Calu3 (cell line): Measurements from ENCODE around the gene SMCO4. TPM values are rescaled to one million over a fixed set of nuclear protein-coding genes. Genes with fewer than 3 reads are reported as not detected.

Source experiments
- BruUV-seq: library from RNA; stranded (reverse); fragments of 400-500 nt; replicated peaks from 2 replicates; lab custom pipeline; 2021; lab: Mats Ljungman, UMichigan
- CTCF ChIA-PET: fragments of 300-600 bp; sonication (Branson Sonifier 250); formaldehyde crosslinking; loops from one replicate; lab custom pipeline; 2022; ENCODE audit warnings: antibody characterized with exemption; lab: Charles Lee
- DNase-seq: peaks from one replicate; pipeline ENCODE4 v3.0.0; 2022
- H3K27ac Mint-ChIP-seq: one replicate; pipeline ENCODE4 v1.8.0; 2022; ENCODE audit warnings: mixed read lengths; ENCODE audit not compliant: unreplicated experiment
- H3K27me3 Mint-ChIP-seq: one replicate; pipeline ENCODE4 v1.8.0; 2022; ENCODE audit warnings: mixed read lengths; ENCODE audit not compliant: unreplicated experiment
- H3K36me3 Mint-ChIP-seq: one replicate; pipeline ENCODE4 v1.8.0; 2022; ENCODE audit warnings: mild to moderate bottlenecking, moderate library complexity, mixed read lengths; ENCODE audit not compliant: insufficient read depth, unreplicated experiment
- H3K4me1 Mint-ChIP-seq: one replicate; pipeline ENCODE4 v1.8.0; 2022; ENCODE audit warnings: mild to moderate bottlenecking, low read depth, mixed read lengths; ENCODE audit not compliant: unreplicated experiment
- H3K4me3 Mint-ChIP-seq: one replicate; pipeline ENCODE4 v1.8.0; 2022; ENCODE audit warnings: mild to moderate bottlenecking, low read depth, moderate library complexity, mixed read lengths; ENCODE audit not compliant: unreplicated experiment
- H3K9me3 Mint-ChIP-seq: one replicate; pipeline ENCODE4 v1.8.0; 2022; ENCODE audit warnings: low read depth, mixed read lengths; ENCODE audit not compliant: unreplicated experiment
- intact Hi-C: fragments of 100-400 bp; cut with micrococcal nuclease; formaldehyde crosslinking; loops from one replicate; pipeline ENCODE4 v1.10.0; 2022; ENCODE audit not compliant: unreplicated experiment
- total RNA-seq: library from RNA; stranded (reverse); gene quantifications from 2 replicates; pipeline ENCODE4 v1.2.3, GENCODE V29; 2022
- TF ChIP-seq, protein P1 (sequence below): fragments of 200-600 bp; IDR thresholded peaks from one replicate; pipeline ENCODE4 v1.8.0; 2022; ENCODE audit warnings: antibody characterized with exemption; ENCODE audit not compliant: unreplicated experiment

The SMCO4 gene
- total RNA-seq, 1 experiment from 2014 or later, result 16.4 TPM

DNA sequence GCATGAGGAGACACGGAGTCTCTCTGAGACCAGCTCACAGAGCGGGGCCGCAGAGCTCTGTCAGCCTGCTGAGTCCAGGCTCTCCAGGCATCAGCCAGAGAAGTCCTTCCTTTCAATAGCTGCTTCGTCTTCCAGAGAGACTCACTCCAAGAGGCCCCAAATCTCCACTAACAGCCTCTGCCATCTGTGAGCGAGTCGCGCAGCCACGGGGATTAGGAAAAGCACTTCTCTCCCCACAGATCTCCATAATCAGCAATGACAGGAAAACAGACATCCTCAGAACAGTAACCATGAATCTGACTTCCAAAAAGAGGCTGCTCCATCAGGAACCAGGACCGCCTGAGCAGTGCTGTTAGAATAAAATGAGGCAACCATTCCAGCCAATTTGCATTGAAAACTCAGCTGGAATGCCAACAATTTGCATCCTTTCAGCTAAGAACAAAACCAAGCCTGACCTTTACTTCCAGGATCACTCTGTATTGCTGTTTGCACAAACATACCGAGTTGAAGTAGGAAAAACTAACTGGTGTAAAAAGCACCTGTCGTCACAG lies 65.4 kb downstream of the SMCO4 start:
- Mint-ChIP-seq H3K27me3 (no peaks in the 10 kb centered on the region), H3K4me1 (no peaks in the 10 kb centered on the region), H3K4me3 (no peak overlapping the region), H3K36me3 (no peaks in the 10 kb centered on the region), H3K27ac (no peak overlapping the region), H3K9me3 (no peaks in the 10 kb centered on the region)
- no TSS peak for BruUV-seq
- TF ChIP-seq, protein P1, sequence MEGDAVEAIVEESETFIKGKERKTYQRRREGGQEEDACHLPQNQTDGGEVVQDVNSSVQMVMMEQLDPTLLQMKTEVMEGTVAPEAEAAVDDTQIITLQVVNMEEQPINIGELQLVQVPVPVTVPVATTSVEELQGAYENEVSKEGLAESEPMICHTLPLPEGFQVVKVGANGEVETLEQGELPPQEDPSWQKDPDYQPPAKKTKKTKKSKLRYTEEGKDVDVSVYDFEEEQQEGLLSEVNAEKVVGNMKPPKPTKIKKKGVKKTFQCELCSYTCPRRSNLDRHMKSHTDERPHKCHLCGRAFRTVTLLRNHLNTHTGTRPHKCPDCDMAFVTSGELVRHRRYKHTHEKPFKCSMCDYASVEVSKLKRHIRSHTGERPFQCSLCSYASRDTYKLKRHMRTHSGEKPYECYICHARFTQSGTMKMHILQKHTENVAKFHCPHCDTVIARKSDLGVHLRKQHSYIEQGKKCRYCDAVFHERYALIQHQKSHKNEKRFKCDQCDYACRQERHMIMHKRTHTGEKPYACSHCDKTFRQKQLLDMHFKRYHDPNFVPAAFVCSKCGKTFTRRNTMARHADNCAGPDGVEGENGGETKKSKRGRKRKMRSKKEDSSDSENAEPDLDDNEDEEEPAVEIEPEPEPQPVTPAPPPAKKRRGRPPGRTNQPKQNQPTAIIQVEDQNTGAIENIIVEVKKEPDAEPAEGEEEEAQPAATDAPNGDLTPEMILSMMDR, result no peak
- no peak for DNase-seq
- CTCF ChIA-PET, result no interaction called here
- intact Hi-C loops, result no loop called here

DNA sequence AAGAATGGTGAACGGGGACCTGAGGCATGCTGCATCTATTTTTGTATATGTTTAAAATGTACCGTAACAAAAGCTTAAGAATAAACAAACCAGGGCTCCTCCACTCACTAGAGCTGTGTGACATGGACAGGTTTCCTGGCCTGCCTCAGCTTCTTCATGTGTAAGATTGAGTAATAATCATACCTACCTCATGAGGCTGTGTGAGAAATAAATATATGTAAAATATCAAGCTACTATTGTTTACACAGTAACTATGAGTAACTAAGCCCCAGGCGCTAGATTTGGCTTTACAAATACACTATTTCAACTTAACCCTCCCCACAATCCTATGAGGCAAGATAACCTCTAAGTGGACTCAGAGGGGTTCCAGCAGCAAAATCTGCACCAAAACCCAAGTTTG lies 66.4 kb downstream of the SMCO4 start:
- H3K27ac Mint-ChIP-seq, result no peak overlapping the region
- intact Hi-C loops, result no loop called here
- peak; percentile 5 for DNase-seq
- no TSS peak for BruUV-seq
- TF ChIP-seq, protein P1, result no peak
- no peaks in the 10 kb centered on the region for H3K27me3 Mint-ChIP-seq
- CTCF ChIA-PET, result no interaction called here
- no peaks in the 10 kb centered on the region for H3K4me1 Mint-ChIP-seq
- no peak overlapping the region for H3K4me3 Mint-ChIP-seq
- no peaks in the 10 kb centered on the region for H3K36me3 Mint-ChIP-seq
- H3K9me3 Mint-ChIP-seq, result no peaks in the 10 kb centered on the region

DNA sequence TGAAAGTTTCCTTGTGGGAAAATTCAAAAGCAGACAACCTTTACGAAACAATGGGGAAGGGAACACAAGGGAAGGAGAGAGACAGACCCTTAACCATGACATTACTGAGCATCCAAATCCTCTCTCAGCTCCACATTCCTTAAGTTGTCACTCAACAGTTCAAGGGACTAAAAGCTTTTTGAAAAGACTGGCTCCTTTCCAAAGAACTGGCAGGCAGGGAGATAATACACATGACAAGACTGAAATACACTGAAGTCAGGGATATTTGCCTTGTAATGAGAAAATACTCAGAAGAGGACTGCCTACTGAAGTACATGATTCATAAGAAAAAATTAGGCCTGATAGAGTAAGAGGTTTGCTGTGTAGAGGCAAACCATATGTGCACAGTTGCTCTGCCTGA lies 69.1 kb downstream of the SMCO4 start:
- TF ChIP-seq, protein P1, result no peak
- H3K36me3 Mint-ChIP-seq, result no peaks in the 10 kb centered on the region
- H3K27ac Mint-ChIP-seq, result no peak overlapping the region
- DNase-seq, result no peak
- CTCF ChIA-PET, result no interaction called here
- intact Hi-C loops, result no loop called here
- H3K4me1 Mint-ChIP-seq, result no peaks in the 10 kb centered on the region
- no TSS peak for BruUV-seq
- H3K27me3 Mint-ChIP-seq, result no peaks in the 10 kb centered on the region
- H3K4me3 Mint-ChIP-seq, result no peak overlapping the region
- no peaks in the 10 kb centered on the region for H3K9me3 Mint-ChIP-seq

DNA sequence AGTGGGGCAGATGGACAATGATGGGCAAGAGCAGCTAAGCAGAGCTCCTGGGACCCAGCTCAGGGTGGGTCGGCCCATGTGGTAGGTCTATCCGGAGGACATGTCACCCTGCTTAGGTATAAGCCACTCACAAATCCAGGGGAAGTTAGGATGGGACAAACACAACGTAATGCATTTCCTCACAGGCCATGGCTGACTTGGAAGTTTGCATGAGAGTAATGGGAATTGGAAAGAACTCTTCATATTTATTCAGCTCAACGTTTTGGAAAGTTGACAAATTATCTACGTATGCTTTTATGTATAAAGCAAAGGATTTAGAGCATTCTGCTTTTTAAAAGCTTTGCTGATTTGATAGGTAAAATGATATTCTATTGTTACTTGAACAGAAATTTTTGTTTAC lies 74.9 kb downstream of the SMCO4 start:
- TF ChIP-seq, protein P1, result no peak
- Mint-ChIP-seq H3K27me3 (no peaks in the 10 kb centered on the region), H3K36me3 (no peaks in the 10 kb centered on the region), H3K9me3 (no peaks in the 10 kb centered on the region), H3K4me1 (no peaks in the 10 kb centered on the region), H3K4me3 (no peak overlapping the region), H3K27ac (no peak overlapping the region)
- CTCF ChIA-PET, result no interaction called here
- no TSS peak for BruUV-seq
- no peak for DNase-seq
- intact Hi-C loops, result no loop called here
